ENCODE measurements around the gene ADH5.

ADH5 gene

DNA sequence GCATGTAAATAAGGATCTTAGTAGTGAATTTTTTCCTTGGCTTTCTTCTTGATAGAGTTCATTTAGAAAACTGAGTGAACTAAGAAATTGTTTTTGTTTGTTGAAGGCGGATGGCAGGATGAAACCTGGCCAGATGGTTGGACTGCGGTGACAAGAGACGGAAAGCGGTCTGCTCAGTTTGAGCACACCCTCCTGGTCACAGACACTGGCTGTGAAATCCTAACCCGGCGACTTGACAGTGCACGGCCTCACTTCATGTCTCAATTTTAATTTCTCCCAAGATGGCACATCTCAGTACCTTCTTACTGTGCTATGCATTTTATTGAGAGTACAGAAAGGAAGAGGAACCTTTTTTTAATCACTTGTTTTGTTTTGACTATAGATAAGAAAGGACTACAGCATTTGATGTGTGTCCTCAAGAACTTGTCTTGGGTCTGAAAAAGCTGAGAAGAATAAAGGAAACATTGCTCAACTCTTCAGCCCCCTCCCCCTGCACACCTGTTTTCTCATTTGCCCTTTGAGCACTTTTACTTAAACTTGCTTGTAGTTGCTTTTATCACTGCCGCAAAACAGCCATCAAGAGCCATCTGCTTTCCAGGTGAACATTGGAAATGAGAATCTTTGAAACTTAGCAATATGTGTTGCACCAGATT, 27.4 kb downstream of the ADH5 start:
- TF ChIP-seq, protein P1, sequence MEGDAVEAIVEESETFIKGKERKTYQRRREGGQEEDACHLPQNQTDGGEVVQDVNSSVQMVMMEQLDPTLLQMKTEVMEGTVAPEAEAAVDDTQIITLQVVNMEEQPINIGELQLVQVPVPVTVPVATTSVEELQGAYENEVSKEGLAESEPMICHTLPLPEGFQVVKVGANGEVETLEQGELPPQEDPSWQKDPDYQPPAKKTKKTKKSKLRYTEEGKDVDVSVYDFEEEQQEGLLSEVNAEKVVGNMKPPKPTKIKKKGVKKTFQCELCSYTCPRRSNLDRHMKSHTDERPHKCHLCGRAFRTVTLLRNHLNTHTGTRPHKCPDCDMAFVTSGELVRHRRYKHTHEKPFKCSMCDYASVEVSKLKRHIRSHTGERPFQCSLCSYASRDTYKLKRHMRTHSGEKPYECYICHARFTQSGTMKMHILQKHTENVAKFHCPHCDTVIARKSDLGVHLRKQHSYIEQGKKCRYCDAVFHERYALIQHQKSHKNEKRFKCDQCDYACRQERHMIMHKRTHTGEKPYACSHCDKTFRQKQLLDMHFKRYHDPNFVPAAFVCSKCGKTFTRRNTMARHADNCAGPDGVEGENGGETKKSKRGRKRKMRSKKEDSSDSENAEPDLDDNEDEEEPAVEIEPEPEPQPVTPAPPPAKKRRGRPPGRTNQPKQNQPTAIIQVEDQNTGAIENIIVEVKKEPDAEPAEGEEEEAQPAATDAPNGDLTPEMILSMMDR (IDR thresholded peaks at IDR 0.05): no peak

DNA sequence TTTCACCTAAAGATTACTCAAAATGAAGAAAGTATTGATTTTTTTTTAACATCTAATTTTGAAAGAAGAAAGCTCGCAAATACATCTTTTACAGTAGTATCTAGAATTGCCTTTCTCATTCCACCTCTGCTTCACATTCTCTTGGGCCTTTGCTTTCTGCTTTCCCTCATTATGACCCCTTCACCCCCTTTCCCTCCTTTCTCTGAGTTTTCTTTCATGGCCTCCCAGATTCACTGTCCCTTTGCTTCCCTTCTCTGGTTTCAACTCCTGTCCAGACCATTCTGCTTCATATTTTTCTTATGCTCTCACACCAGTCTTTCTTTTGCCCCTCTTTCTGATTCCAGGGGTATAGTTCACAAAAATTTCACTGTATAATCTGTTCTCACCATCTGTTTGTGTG, 29.0 kb downstream of the ADH5 start:
- TF ChIP-seq, protein P1 (IDR thresholded peaks at IDR 0.05): no peak

DNA sequence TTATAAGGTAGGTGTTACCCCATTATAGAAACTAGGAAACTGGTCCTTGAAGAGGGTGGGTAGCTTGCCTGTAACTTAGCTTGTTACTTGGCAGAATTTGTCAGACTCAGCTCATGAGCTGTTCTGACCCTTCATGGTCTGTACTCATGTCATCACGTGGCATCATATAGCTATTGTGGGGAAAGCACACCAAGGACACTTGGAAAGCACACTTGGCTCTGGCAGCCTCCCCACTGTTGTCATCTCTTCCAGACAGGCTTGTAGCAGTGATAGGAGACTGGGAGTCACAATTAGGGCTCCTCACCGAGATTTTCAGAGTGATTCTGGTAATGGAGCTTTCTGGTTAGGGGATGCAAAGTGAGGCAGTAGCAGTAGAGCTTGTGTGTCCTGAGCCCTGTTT, 30.4 kb downstream of the ADH5 start:
- TF ChIP-seq, protein P1 (IDR thresholded peaks at IDR 0.05): no peak

DNA sequence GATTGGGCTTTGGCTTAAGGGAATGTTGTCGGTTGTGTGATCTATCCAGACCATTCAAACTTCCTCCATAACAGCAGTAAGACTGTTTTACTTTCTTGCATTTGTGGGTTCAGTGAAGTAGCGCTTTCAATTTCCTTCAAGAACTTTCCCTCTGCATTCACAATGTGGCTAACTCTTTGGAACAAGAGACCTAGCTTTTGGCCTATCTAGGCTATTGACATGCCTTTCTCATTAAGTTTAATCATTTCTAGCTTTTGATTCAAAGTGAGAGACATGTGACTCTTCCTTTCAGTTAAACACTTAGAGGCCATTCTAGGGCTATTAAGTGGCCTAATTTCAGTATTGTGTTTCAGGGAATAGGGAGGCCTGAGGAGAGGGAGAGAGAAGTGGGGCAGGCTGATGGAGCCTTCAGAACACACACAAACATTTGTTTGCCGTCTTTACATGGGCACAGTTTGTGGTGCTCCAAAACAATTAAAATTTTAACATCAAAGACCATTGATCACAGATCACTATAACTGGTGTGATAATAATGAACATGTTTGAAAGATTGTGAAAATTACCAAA, 34.1 kb downstream of the ADH5 start:
- TF ChIP-seq, protein P1 (IDR thresholded peaks at IDR 0.05): no peak

DNA sequence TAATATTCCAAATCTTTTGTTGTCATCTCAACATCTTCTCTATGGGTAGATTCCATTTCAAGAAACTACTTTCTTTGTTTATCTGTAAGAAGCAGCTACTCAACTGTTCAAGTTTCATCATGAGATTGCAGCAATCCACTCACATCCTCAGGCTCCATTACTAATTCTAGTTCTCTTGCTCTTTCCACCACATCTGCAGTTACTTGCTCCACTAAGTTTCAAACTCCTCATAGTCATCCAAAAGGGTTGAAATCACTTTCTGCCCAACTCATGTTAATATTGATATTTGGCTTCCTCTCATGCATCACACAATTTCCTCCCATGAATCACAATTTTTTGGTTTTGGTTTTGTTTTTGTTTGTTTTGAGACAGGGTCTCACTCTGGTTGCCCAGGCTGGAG, 35.7 kb downstream of the ADH5 start:
- TF ChIP-seq, protein P1 (IDR thresholded peaks at IDR 0.05): no peak

DNA sequence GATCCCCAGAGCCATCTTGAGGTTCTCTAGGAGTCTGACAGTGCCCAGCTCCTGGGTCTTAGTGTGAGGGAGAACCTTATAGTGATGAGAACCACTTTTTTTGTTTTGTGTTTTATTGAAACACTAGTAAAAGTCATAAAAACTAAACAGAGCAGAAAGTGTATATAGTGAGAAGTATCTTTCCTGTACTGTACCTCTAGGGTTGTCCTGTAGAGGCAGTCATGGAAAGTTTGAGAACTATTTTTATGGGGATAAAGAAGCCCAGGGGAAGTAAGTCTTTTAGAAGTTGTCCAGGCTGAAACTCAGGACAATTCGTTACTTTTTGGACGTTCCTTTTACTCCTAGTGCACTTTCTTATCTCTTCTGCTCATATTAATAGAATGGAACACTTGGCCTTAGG, 40.9 kb downstream of the ADH5 start:
- TF ChIP-seq, protein P1 (IDR thresholded peaks at IDR 0.05): no peak

DNA sequence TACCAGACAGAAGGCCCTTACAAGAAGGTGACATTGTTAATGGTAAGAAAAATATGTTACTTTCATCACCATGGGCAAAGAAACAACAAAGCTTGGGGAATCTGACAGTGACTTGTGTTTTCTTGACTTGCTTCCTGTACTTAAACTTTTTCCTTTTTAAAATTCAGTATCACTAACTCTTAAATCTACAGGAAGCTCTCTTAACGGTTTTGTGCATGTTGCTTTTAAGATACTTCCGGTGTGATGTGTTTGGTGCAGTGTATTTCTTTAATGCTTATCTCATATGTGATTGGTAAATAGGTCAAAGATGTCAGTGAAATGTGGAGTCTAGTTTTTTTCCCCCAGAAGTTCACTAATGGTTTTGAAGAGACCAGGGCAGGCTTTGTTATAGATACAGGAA, 45.2 kb downstream of the ADH5 start:
- TF ChIP-seq, protein P1 (IDR thresholded peaks at IDR 0.05): no peak

DNA sequence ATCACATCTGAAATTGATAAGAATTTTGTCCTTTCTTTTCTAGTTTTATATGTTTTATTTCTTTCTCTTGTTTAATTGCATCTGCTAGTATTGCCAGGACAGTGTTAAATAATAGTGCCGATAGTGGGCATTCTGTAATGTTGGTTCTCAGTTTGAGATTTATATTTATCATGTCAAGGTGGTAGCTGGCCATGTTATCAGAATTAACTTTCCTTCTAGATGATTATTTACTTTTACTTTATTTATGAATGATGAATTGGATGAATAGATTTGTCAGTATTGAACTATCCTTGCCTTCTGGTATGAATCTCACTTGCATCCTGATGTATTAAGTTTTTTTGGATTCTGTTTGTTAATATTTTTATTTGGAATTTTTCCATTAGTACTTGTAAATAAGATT, 50.4 kb downstream of the ADH5 start:
- TF ChIP-seq, protein P1 (IDR thresholded peaks at IDR 0.05): no peak

All from LNCAP (cell line).